Measurements from ENCODE around the gene DISC1.
"Not testable (repeated sequence)": the region's sequence is repeated elsewhere in the genome, so short reads cannot be mapped to it uniquely, and the experiment has no call there.

DISC1 gene

GRCh38 chr1:231781892-231782291 lies 155.3 kb downstream of the DISC1 start:
- no peak for DNase-seq

DNA sequence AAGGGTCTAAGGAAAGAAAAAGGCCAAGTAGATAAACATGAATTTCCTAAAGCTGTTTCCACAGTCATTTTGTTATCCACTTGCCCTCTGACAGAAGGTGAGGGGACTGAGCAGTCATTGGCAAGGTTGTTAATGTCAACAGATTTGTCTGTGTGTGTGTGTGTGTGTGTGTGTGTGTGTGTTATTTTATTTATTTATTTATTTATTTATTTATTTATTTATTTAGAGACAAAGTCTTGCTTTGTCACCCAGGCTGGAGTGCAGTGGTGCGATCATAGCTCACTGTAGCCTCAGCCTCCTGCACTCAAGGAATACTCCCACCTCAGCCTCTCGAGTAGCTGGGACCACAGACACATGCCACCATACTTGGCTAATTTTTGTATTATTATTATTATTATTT lies 158.5 kb downstream of the DISC1 start:
- not testable (repeated sequence) for DNase-seq

DNA sequence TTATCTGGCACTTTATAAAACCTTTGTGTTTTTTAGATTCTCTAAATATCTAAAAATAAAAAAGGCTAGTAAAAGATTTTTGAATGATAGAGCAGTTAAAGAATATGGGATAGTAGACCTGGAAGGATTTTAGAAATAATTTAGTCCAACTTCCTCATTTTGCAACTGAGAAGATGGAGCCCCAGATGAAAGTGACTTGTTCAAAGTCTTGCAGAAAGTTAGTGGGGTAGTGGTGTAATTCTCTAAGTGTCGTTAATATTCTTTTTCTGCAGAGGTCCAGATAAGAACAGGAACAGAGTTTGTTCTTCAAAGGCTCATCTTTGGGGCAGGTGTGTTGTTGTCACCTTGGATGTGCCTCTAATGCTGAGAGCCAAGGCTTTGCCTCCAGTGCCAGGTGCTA lies 159.5 kb downstream of the DISC1 start:
- no peak for DNase-seq

GRCh38 chr1:231792634-231793033 lies 166.0 kb downstream of the DISC1 start:
- no peak for DNase-seq

DNA sequence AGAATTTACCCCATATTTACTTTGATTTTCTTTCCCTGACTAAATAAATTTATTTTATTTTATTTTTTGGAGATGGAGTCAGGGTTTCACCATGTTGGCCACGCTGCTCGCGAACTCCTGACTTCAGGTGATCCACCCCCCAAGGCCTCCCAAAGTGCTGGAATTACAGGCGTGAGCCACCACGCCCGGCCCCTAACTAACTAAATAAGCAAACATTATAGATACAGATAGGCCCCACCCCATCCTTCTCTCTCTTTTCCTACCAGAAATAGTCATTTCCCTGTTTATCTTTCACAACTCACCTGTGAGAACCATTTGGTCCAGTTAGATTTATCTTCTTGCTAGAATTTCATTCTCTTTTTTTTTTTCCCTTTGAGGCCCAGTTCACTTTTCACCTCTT lies 167.3 kb downstream of the DISC1 start:
- no peak for DNase-seq

DNA sequence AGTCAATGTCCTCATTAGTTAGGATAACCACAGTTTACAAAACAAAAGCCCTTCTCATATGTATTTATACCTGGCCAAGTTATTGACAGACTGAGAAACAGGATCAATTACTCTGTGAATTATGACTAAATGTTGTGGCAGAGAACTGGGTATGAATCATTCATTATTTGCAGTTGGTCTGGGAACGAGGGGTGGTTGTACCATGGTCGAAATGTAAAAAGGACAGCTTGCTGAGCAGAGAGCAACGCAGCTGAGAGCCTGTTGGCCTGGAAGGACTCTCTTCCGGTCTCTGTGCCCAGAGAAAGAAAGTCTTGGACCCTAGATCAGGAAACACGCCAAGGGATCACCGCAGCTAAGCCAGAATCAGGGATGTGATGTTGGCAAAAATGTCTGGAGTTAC lies 169.6 kb downstream of the DISC1 start:
- DNase-seq: no peak

GRCh38 chr1:231799363-231799986 lies 172.9 kb downstream of the DISC1 start:
- DNase-seq: no peak

DNA sequence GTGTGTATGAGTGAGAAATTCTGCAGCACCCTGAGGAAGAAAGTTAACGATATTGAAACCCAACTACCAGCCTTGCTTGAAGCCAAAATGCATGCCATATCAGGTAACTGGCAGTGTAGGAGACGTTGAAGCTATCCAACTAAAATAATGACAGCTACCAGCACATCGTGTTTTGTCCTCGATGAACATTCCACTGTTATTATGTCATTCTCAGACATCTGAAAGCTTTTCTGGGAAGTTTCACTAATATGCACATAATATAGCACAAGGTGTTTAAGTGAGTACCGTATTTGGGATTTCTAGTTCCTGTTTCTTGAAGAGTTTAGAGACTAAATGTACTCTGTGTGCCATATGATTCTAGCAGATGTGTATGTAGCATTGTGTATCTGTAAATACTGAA lies 173.5 kb downstream of the DISC1 start:
- DNase-seq: no peak

DNA sequence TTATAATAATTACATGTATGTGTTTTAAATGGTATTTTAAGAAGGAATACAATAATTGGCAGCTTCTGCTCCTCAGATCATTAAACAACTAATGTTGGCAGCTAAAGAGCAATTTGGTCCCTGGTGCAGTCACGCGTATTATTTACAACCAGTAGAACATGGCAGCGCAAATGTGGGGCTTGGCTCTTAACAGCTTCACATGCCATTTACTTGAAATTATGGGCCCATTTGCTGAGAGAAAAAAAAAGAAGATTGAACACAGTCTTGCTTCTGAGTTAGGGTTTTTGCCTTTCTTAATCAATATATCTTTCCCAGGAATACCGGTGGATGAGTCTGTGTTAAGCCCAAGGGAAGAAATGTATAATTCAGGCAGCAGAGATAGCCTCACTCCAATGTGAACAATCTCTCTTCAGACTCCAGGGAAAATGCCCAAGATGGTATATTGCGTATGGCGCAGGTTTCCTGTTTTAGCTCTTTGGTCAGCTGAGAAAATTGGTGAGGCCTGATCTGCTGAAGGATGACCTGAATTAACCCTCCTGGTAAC lies 174.5 kb downstream of the DISC1 start:
- no peak for DNase-seq

DNA sequence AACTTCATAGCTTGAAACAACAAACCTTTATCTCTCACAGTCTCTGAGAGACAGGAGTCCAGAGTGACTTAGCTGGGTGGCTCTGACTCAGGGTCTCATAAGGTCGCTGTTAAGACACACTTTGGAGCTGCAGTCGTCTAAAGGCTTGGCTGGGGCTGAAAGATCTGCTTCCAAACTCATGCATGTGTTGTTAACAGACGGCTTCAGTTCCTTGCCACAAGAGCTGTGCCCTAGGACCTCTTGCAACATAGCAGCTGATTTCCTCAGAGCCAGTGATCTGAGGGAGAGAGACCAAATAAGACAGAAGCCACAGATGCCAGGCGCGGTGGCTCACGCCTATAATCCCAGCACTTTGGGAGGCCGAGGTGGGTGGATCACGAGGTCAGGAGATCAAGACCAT lies 176.8 kb downstream of the DISC1 start:
- DNase-seq: no peak

DNA sequence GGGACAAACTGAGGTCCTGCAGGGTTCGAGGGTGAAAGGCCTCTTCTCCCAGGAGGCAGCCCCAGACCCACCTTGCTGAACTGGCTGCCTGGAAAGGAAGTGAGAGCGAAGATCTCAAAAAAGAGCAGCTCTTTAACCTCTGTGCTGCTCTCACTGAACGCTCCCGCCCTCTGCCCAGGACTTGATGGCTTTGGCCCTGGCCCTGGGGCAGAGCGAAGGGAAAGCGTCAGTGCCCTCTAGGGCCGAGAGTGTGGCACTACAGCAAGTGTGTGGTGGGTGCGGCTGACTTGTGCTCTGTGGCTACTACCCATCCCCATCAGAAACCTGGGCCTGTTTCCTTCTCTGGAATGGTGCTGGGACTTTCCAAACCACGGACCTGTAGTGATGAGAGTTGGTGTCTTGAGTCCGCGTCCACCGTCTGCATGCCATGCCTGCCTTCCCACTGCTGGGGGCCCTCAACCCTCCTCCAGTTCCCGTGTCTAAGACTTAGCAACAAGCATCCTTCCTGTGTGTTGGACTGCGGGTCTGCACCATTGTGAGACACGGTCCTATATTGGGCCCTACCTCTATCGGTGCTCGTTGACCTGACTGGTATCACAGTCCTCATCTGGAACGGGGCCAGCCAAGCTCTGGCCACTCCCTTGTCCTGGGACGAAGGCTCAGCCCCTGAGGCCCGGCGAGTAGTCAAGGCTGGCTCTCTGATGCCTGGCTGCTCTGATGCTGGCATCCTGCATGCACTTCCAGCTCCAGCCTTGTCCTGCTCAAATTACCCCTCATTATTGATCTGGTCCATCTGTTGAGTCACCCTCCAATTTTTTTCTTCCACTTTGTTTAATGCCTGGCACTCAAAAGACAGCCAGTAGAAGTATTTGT lies 180.3 kb downstream of the DISC1 start:
- DNase-seq: no peak

GRCh38 chr1:231807541-231807940 lies 181.0 kb downstream of the DISC1 start:
- no peak for DNase-seq

DNA sequence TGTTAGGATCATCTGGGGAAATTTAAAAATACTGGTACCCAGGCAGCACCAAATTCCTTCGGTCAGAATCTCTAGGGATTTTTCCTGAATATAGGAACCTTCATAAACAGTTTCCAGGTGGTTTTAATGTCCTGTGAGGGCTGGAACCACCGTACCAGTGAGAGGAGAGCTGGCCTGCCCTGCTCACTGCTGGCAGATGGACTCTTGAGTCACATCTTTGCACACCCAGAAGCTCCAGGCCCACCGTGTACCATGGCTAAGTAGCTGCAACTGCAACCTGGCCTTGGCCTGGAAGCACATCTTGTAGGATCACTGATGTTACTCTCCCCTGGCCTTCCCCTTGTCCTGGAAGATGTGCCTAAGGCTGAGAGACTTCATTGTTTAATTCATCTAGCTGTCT lies 181.5 kb downstream of the DISC1 start:
- no peak for DNase-seq

GRCh38 chr1:231808990-231809389 lies 182.4 kb downstream of the DISC1 start:
- peak; percentile 23 for DNase-seq

GRCh38 chr1:231810415-231810814 lies 183.8 kb downstream of the DISC1 start:
- DNase-seq: no peak

- DNase-seq: no peak
These were observed 187.4 kb downstream of the DISC1 start for GRCh38 chr1:231814021-231814420.

GRCh38 chr1:231814521-231814920 lies 187.9 kb downstream of the DISC1 start:
- DNase-seq: no peak

GRCh38 chr1:231817801-231818200 lies 191.2 kb downstream of the DISC1 start:
- DNase-seq: no peak

DNA sequence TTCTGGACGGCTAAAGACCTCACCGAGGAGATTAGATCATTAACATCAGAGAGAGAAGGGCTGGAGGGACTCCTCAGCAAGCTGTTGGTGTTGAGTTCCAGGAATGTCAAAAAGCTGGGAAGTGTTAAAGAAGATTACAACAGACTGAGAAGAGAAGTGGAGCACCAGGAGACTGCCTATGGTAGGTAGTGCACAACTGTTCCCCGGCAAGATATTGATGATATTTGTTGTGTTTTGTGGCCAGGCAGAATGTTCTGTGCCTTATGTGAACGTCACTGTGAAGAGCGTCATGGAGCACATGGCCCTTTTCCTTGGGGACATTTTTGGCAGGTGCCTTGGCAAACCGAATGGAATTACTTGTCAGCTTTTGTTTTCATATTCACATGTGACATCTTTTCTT lies 191.7 kb downstream of the DISC1 start:
- no peak for DNase-seq

- no peak for DNase-seq
These were observed 194.7 kb downstream of the DISC1 start for GRCh38 chr1:231821281-231821680.

DNA sequence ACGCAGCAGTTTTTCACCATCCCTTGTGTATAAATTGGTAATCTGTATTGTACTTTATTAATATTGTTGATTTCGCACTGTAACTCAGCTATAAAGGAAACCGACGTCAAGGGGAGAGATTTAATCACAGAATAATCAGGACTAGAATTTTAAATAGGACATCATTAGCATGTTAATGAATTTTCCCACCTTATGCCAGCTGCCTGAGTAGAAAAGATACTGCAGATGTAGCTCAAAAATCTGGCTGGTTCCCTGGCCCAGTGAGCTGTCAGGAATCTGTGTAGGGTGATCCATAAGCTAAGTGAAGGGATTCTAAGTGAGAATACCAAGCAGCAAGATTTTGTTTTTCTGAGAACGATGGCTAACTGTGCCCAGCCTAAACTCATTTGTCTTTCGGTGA lies 195.5 kb downstream of the DISC1 start:
- DNase-seq: no peak

- DNase-seq: no peak
These were observed 200.0 kb downstream of the DISC1 start for GRCh38 chr1:231826566-231826965.

- DNase-seq: peak; percentile 30
These were observed 200.9 kb downstream of the DISC1 start for GRCh38 chr1:231827337-231828105.

All from amniotic stem cell (primary cell).